ENCODE data around the gene CFAP53. TPM values are rescaled to one million over a fixed set of nuclear protein-coding genes. Genes with fewer than 3 reads are reported as not detected.

Gene CFAP53
- total RNA-seq, result under 1 TPM; 0.37 to 0.66 TPM
- polyA plus RNA-seq (2013, experiment 1 of 2), result 0.89 TPM
- 1.2 TPM for polyA plus RNA-seq (2013, experiment 2 of 2)
- long read RNA-seq, experiment 1, partial matches to known transcripts, result 1 of 1 reads
- long read RNA-seq, experiment 1, other reads (novel, unspliced or antisense), result 0 of 1 reads
- long read RNA-seq, experiment 2, result 0 reads
- long read RNA-seq, experiment 3, partial matches to known transcripts, result 0 of 1 reads
- long read RNA-seq, experiment 3, other reads (novel, unspliced or antisense), result 1 of 1 reads
- long read RNA-seq, experiment 4, partial matches to known transcripts, result 0 of 2 reads
- long read RNA-seq, experiment 4, other reads (novel, unspliced or antisense), result 1 of 2 reads

GRCh38 chr18:50266248-50266704, at the start of gene CFAP53:
CFAP53 (minus strand) TSS chr18:50266495; CDS start chr18:50266404, 91 bp downstream.
- DNase-seq, result peak; percentile 96
- Histone ChIP-seq H3K36me3 (ENCODE audit: control insufficient read depth, insufficient read depth, low read length) (peaks cover 40% of the 10 kb centered on the region), H3K27ac (ENCODE audit: low read depth, low read length) (no peak within 1 kb of the TSS), H3K4me3 (ENCODE audit: low read length) (peak within 1 kb of the TSS; percentile 92), H3K9me3 (ENCODE audit: control insufficient read depth, low read length) (no peaks in the 10 kb centered on the region), H3K27me3 (ENCODE audit: control insufficient read depth, insufficient read depth, low read length, poor library complexity, severe bottlenecking) (peaks cover 30% of the 10 kb centered on the region), H3K9ac (ENCODE audit: extremely low read depth, low read length, poor library complexity, severe bottlenecking) (peak within 1 kb of the TSS; percentile 72), H3K4me1 (ENCODE audit: control insufficient read depth, insufficient read depth, low read length) (no peaks in the 10 kb centered on the region)
- Mint-ChIP-seq H3K4me1 (peaks cover 3% of the 10 kb centered on the region), H3K4me3 (peak within 1 kb of the TSS; percentile 76), H3K27me3 (ENCODE audit: insufficient read depth) (peaks cover 25% of the 10 kb centered on the region), H3K36me3 (ENCODE audit: low read depth) (peaks cover 24% of the 10 kb centered on the region), H3K27ac (peak within 1 kb of the TSS; percentile 12), H3K9me3 (no peaks in the 10 kb centered on the region)
- WGBS, 2 experiments (ENCODE audit: insufficient coverage in 1 of 2, insufficient read length in 1 of 2), result 2 to 7% methylated on average over 12 to 37 of the region's 37 CpGs
- no peak for TF ChIP-seq CTCF (conservative IDR thresholded peaks at IDR 0.05)

- H3K27me3 ChIP-seq (ENCODE audit: control insufficient read depth, insufficient read depth, low read length, poor library complexity, severe bottlenecking), result peaks cover 5% of the 10 kb centered on the region
- peaks cover 45% of the 10 kb centered on the region for H3K27me3 Mint-ChIP-seq (ENCODE audit: insufficient read depth)
Measured at GRCh38 chr18:50315100-50315871, 49.0 kb upstream of the CFAP53 start.

More at GRCh38 chr18:50315100-50315871, 49.0 kb upstream of the CFAP53 start:
- no peak for DNase-seq
- Histone ChIP-seq H3K9me3 (ENCODE audit: control insufficient read depth, low read length) (no peaks in the 10 kb centered on the region), H3K27ac (ENCODE audit: low read depth, low read length) (no peak overlapping the region), H3K36me3 (ENCODE audit: control insufficient read depth, insufficient read depth, low read length) (no peaks in the 10 kb centered on the region), H3K4me3 (ENCODE audit: low read length) (no peak overlapping the region), H3K9ac (ENCODE audit: extremely low read depth, low read length, poor library complexity, severe bottlenecking) (no peak overlapping the region), H3K4me1 (ENCODE audit: control insufficient read depth, insufficient read depth, low read length) (no peaks in the 10 kb centered on the region)
- H3K27ac Mint-ChIP-seq, result no peak overlapping the region
- H3K4me3 Mint-ChIP-seq, result no peak overlapping the region
- no peaks in the 10 kb centered on the region for H3K36me3 Mint-ChIP-seq (ENCODE audit: low read depth)
- no peaks in the 10 kb centered on the region for H3K9me3 Mint-ChIP-seq
- H3K4me1 Mint-ChIP-seq, result no peaks in the 10 kb centered on the region
- no peak for TF ChIP-seq CTCF (conservative IDR thresholded peaks at IDR 0.05)
- 82 to 97% methylated on average over 5 of the region's 5 CpGs for WGBS, 2 experiments (ENCODE audit: insufficient coverage in 1 of 2, insufficient read length in 1 of 2)
